Liver (tissue), 9 donors: ENCODE measurements around the gene SKIL. TPM values are rescaled to one million over a fixed set of nuclear protein-coding genes. Genes with fewer than 3 reads are reported as not detected.

Experiments
- DNase-seq: peaks from one replicate; pipeline ENCODE4 v3.0.0-alpha.2; 2017; ENCODE audit warnings: low spot score
- H3K27ac ChIP-seq, 2 donors: one replicate each; pipeline ENCODE4 v1.7.0; 2013; ENCODE audit warnings: inconsistent platforms in 2 of 2, low read length in 2 of 2, control low read depth in 1 of 2, low read depth in 1 of 2, mild to moderate bottlenecking in 1 of 2
- H3K27me3 ChIP-seq, 4 donors: one replicate each; pipeline versions ENCODE4 v1.6.1 to v1.7.0; 2013; ENCODE audit warnings: low read length in 3 of 4, inconsistent platforms in 1 of 4, mild to moderate bottlenecking in 1 of 4, moderate library complexity in 1 of 4; ENCODE audit not compliant: control insufficient read depth in 4 of 4, insufficient read depth in 4 of 4
- H3K36me3 ChIP-seq, 4 donors: one replicate each; pipeline versions ENCODE4 v1.6.1 to v1.7.0; 2013; ENCODE audit warnings: low read length in 3 of 4, mild to moderate bottlenecking in 3 of 4, low read depth in 1 of 4, moderate library complexity in 1 of 4; ENCODE audit not compliant: control insufficient read depth in 4 of 4, insufficient read depth in 3 of 4
- H3K4me1 ChIP-seq, 4 donors: one replicate each; pipeline versions ENCODE4 v1.6.1 to v1.7.0; 2013; ENCODE audit warnings: low read length in 3 of 4, mild to moderate bottlenecking in 3 of 4, moderate library complexity in 1 of 4; ENCODE audit not compliant: control insufficient read depth in 4 of 4, insufficient read depth in 4 of 4
- H3K4me3 ChIP-seq, 3 donors: one replicate each; pipeline versions ENCODE4 v1.6.1 to v1.7.0; 2013; ENCODE audit warnings: low read length in 3 of 3, control low read depth in 1 of 3, low read depth in 1 of 3, mild to moderate bottlenecking in 1 of 3
- H3K9ac ChIP-seq, 2 donors: one replicate each; pipeline ENCODE4 v1.7.0; 2013; ENCODE audit warnings: low read length in 2 of 2, mild to moderate bottlenecking in 2 of 2, moderate library complexity in 2 of 2, control low read depth in 1 of 2, low read depth in 1 of 2
- H3K9me3 ChIP-seq, 4 donors: one replicate each; pipeline versions ENCODE4 v1.6.1 to v1.7.0; 2013; ENCODE audit warnings: low read length in 3 of 4; ENCODE audit not compliant: control insufficient read depth in 4 of 4
- EGR1 ChIP-seq, 2 donors: IDR thresholded peaks; 2 replicates each; pipeline ENCODE4 v1.6.1; 2016 to 2018; ENCODE audit warnings: antibody characterized with exemption in 2 of 2, low read depth in 2 of 2
- FOXA1 ChIP-seq: IDR thresholded peaks from 2 replicates; pipeline ENCODE4 v1.6.1; 2016; ENCODE audit warnings: antibody characterized with exemption
- FOXA2 ChIP-seq: IDR thresholded peaks from 2 replicates; pipeline ENCODE4 v1.6.1; 2016; ENCODE audit warnings: antibody characterized with exemption
- GABPA ChIP-seq, 2 donors: IDR thresholded peaks in 1 of 2; conservative IDR thresholded peaks in 1 of 2; 2 replicates each; pipeline ENCODE4 v1.6.1; 2016; ENCODE audit warnings: antibody characterized with exemption in 2 of 2, mild to moderate bottlenecking in 1 of 2, moderate library complexity in 1 of 2
- HNF4A ChIP-seq, 2 donors: conservative IDR thresholded peaks; 2 replicates each; pipeline ENCODE4 v1.6.1; 2016; ENCODE audit warnings: antibody characterized with exemption in 2 of 2, mild to moderate bottlenecking in 2 of 2
- NR2F2 ChIP-seq: IDR thresholded peaks from 2 replicates; pipeline ENCODE4 v1.6.1; 2016; ENCODE audit warnings: antibody characterized with exemption
- SP1 ChIP-seq: IDR thresholded peaks from 2 replicates; pipeline ENCODE4 v1.6.1; 2018; ENCODE audit warnings: antibody characterized with exemption, mild to moderate bottlenecking
- TAF1 ChIP-seq: conservative IDR thresholded peaks from 2 replicates; pipeline ENCODE4 v1.6.1; 2016; ENCODE audit warnings: antibody characterized with exemption, mild to moderate bottlenecking
- YY1 ChIP-seq: IDR thresholded peaks from 2 replicates; pipeline ENCODE4 v1.6.1; 2016; ENCODE audit warnings: antibody characterized with exemption, mild to moderate bottlenecking
- WGBS: extraction: QIAGEN DNeasy Blood & Tissue Kit; methylation state at CpG from one replicate; pipeline ENCODE4 v1.1.7; 2013; 5-methylcytosine and 5-hydroxymethylcytosine counted together
- polyA plus RNA-seq, 2 donors: library from polyadenylated mRNA; stranded (reverse) in 1 of 2; unstranded in 1 of 2; fragments of 200-250 nt in 1 of 2; fragments of >200 nt in 1 of 2; fragmentation: Nextera tagmentation in 1 of 2; extraction: Ambion mirVana in 1 of 2; gene quantifications; one replicate each; pipeline versions ENCODE4 v1.2.1 to v1.2.3, GENCODE V29; 2013 to 2015
- total RNA-seq, 2 donors: library from RNA; depleted of rRNA; stranded (reverse); fragments of >200 nt; gene quantifications; one replicate each; pipeline ENCODE4 v1.2.3, GENCODE V29; 2014
- TF ChIP-seq, protein P1 (sequence below): IDR thresholded peaks from 2 replicates; pipeline ENCODE4 v1.6.1; 2016; ENCODE audit warnings: antibody characterized with exemption
- TF ChIP-seq, protein P2 (sequence below): IDR thresholded peaks from 2 replicates; pipeline ENCODE4 v1.6.1; 2016; ENCODE audit warnings: antibody characterized with exemption, mild to moderate bottlenecking
- TF ChIP-seq, protein P3 (sequence below): IDR thresholded peaks from 2 replicates; pipeline ENCODE4 v1.6.1; 2016; ENCODE audit warnings: antibody characterized with exemption
- TF ChIP-seq, protein P4 (sequence below): IDR thresholded peaks from 2 replicates; pipeline ENCODE4 v1.6.1; 2016; ENCODE audit warnings: antibody characterized with exemption
- TF ChIP-seq, protein P5 (sequence below): fragments of 150-350 bp; IDR thresholded peaks from 2 replicates; pipeline ENCODE4 v1.5.1; 2017; ENCODE audit warnings: improper control_type of control experiment, low read depth, low read length; ENCODE audit not compliant: missing input control
- donor health status: healthy.
- donor health status: healthy.
- donor health status: healthy.
- donor health status: healthy.
- donor health status: healthy.

SKIL gene
- total and polyA plus RNA-seq, 4 donors = 2.5 to 43.2 (median 14.2) TPM

DNA sequence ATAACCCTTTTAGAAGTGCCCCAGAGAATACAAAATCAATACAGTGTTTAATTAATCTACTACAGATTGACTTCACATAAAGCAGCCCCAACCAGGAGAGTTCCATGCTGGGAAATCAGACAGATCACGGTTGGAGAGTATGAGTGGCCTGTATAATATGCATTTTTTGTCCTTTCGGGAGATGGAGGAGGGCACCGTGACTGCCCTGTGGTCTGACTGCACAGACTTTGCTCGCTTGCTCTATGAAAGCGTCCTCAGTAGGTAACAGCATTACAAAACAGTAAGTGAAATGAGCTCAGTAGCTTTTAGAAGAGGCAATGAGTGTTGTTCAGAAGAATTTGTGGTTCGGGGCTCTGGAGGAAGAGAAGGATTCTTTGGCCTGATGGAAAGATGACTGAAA, 34.2 kb upstream of the SKIL start:
- Histone ChIP-seq H3K4me1 (peaks cover 0 to 4% (median under 1%) of the 10 kb centered on the region in 4 donors), H3K9me3 (no peaks in the 10 kb centered on the region), H3K27me3 (no peaks in the 10 kb centered on the region), H3K4me3 (no peak overlapping the region), H3K9ac (no peak overlapping the region), H3K36me3 (no peaks in the 10 kb centered on the region), H3K27ac (no peak overlapping the region)
- TF ChIP-seq GABPA (IDR thresholded peaks at IDR 0.05 in 1 of 2, conservative IDR thresholded peaks at IDR 0.05 in 1 of 2) (no peak), FOXA2 (no peak), FOXA1 (no peak), YY1 (no peak), HNF4A (conservative IDR thresholded peaks at IDR 0.05) (no peak), NR2F2 (no peak), EGR1 (IDR thresholded peaks at IDR 0.05; ENCODE audit: low read depth in 2 of 2) (no peak), TAF1 (no peak)
- TF ChIP-seq, protein P1, sequence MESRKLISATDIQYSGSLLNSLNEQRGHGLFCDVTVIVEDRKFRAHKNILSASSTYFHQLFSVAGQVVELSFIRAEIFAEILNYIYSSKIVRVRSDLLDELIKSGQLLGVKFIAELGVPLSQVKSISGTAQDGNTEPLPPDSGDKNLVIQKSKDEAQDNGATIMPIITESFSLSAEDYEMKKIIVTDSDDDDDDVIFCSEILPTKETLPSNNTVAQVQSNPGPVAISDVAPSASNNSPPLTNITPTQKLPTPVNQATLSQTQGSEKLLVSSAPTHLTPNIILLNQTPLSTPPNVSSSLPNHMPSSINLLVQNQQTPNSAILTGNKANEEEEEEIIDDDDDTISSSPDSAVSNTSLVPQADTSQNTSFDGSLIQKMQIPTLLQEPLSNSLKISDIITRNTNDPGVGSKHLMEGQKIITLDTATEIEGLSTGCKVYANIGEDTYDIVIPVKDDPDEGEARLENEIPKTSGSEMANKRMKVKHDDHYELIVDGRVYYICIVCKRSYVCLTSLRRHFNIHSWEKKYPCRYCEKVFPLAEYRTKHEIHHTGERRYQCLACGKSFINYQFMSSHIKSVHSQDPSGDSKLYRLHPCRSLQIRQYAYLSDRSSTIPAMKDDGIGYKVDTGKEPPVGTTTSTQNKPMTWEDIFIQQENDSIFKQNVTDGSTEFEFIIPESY = no peak
- TF ChIP-seq, protein P2, sequence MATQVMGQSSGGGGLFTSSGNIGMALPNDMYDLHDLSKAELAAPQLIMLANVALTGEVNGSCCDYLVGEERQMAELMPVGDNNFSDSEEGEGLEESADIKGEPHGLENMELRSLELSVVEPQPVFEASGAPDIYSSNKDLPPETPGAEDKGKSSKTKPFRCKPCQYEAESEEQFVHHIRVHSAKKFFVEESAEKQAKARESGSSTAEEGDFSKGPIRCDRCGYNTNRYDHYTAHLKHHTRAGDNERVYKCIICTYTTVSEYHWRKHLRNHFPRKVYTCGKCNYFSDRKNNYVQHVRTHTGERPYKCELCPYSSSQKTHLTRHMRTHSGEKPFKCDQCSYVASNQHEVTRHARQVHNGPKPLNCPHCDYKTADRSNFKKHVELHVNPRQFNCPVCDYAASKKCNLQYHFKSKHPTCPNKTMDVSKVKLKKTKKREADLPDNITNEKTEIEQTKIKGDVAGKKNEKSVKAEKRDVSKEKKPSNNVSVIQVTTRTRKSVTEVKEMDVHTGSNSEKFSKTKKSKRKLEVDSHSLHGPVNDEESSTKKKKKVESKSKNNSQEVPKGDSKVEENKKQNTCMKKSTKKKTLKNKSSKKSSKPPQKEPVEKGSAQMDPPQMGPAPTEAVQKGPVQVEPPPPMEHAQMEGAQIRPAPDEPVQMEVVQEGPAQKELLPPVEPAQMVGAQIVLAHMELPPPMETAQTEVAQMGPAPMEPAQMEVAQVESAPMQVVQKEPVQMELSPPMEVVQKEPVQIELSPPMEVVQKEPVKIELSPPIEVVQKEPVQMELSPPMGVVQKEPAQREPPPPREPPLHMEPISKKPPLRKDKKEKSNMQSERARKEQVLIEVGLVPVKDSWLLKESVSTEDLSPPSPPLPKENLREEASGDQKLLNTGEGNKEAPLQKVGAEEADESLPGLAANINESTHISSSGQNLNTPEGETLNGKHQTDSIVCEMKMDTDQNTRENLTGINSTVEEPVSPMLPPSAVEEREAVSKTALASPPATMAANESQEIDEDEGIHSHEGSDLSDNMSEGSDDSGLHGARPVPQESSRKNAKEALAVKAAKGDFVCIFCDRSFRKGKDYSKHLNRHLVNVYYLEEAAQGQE = no peak
- TF ChIP-seq, protein P3, sequence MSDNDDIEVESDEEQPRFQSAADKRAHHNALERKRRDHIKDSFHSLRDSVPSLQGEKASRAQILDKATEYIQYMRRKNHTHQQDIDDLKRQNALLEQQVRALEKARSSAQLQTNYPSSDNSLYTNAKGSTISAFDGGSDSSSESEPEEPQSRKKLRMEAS = no peak
- TF ChIP-seq, protein P4, sequence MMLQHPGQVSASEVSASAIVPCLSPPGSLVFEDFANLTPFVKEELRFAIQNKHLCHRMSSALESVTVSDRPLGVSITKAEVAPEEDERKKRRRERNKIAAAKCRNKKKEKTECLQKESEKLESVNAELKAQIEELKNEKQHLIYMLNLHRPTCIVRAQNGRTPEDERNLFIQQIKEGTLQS = no peak
- TF ChIP-seq, protein P5, sequence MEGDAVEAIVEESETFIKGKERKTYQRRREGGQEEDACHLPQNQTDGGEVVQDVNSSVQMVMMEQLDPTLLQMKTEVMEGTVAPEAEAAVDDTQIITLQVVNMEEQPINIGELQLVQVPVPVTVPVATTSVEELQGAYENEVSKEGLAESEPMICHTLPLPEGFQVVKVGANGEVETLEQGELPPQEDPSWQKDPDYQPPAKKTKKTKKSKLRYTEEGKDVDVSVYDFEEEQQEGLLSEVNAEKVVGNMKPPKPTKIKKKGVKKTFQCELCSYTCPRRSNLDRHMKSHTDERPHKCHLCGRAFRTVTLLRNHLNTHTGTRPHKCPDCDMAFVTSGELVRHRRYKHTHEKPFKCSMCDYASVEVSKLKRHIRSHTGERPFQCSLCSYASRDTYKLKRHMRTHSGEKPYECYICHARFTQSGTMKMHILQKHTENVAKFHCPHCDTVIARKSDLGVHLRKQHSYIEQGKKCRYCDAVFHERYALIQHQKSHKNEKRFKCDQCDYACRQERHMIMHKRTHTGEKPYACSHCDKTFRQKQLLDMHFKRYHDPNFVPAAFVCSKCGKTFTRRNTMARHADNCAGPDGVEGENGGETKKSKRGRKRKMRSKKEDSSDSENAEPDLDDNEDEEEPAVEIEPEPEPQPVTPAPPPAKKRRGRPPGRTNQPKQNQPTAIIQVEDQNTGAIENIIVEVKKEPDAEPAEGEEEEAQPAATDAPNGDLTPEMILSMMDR = no peak
- WGBS = 86% methylated on average over 6 of the region's 6 CpGs
- no peak for DNase-seq

DNA sequence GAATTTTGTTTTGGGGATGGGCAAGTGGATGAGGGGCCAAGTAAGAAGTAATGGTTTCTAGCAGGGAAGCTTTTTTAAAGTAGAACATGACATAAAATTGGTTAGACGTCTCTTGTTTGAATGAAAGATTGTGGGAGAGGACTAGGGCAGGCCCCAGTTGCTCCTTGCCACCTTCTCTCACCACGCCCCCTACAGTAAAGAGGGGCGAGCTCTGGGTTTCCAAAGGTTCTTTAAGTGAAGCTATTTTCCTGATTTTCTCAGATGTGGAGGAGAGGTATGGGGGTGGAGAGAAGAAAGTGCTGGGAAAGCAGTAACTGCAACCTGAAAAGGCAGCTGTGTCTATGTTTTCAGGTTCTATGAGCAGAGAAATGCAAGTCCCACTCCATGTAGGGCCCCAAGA, 32.6 kb upstream of the SKIL start:
- 93% methylated on average over 3 of the region's 3 CpGs for WGBS
- H3K9me3 ChIP-seq = no peaks in the 10 kb centered on the region
- TF ChIP-seq, protein P4 = no peak
- TF ChIP-seq TAF1 (no peak), SP1 (no peak), EGR1 (IDR thresholded peaks at IDR 0.05; ENCODE audit: low read depth in 2 of 2) (no peak), NR2F2 (no peak), YY1 (no peak)
- TF ChIP-seq, protein P5 = no peak
- TF ChIP-seq, protein P1 = no peak
- TF ChIP-seq, protein P2 = no peak

More for the DNA sequence above, 32.6 kb upstream of the SKIL start:
- H3K27me3 ChIP-seq = no peaks in the 10 kb centered on the region
- H3K4me1 ChIP-seq = no peaks in the 10 kb centered on the region
- no peak overlapping the region for H3K27ac ChIP-seq
- H3K4me3 ChIP-seq = no peak overlapping the region
- no peaks in the 10 kb centered on the region for H3K36me3 ChIP-seq
- H3K9ac ChIP-seq = no peak overlapping the region
- DNase-seq = no peak
